ENCODE measurements around the gene DLX3.

The DLX3 gene

GRCh38 chr17:49991409-49991808 lies 3.6 kb downstream of the DLX3 start:
- DNase-seq = no peak

- no peak for DNase-seq
These were observed 4.1 kb downstream of the DLX3 start for GRCh38 chr17:49990921-49991320.

GRCh38 chr17:49990331-49990730 lies 4.7 kb downstream of the DLX3 start:
- DNase-seq = no peak

GRCh38 chr17:49989518-49989880 lies 5.5 kb downstream of the DLX3 start:
- no peak for DNase-seq

- DNase-seq = no peak
These were observed 7.2 kb downstream of the DLX3 start for GRCh38 chr17:49987681-49988441.

- no peak for DNase-seq
These were observed 7.8 kb downstream of the DLX3 start for GRCh38 chr17:49987290-49987585.

GRCh38 chr17:49986396-49987289 lies 8.4 kb downstream of the DLX3 start:
- DNase-seq = no peak

- no peak for DNase-seq
These were observed 9.6 kb downstream of the DLX3 start for GRCh38 chr17:49985310-49985990.

- no peak for DNase-seq
These were observed 10.2 kb downstream of the DLX3 start for GRCh38 chr17:49984776-49985175.

GRCh38 chr17:49984283-49984682 lies 10.7 kb downstream of the DLX3 start:
- no peak for DNase-seq

- no peak for DNase-seq
These were observed 14.3 kb downstream of the DLX3 start for GRCh38 chr17:49980703-49981197.

GRCh38 chr17:49979748-49980479 lies 15.1 kb downstream of the DLX3 start:
- DNase-seq = no peak

GRCh38 chr17:49978501-49978900 lies 16.5 kb downstream of the DLX3 start:
- no peak for DNase-seq

- no peak for DNase-seq
These were observed 17.3 kb downstream of the DLX3 start for GRCh38 chr17:49977463-49978389.

GRCh38 chr17:49976828-49977202 lies 18.2 kb downstream of the DLX3 start:
- no peak for DNase-seq

- DNase-seq = no peak
These were observed 18.7 kb downstream of the DLX3 start for GRCh38 chr17:49976163-49976827.

- DNase-seq = no peak
These were observed 19.5 kb downstream of the DLX3 start for GRCh38 chr17:49975531-49975930.

GRCh38 chr17:49973271-49973615 lies 21.8 kb downstream of the DLX3 start:
- DNase-seq = no peak

GRCh38 chr17:49972486-49973270 lies 22.3 kb downstream of the DLX3 start:
- DNase-seq = no peak

GRCh38 chr17:49971848-49972485 lies 23.1 kb downstream of the DLX3 start:
- DNase-seq = no peak

Data from activated naive CD4-positive, alpha-beta T cell (primary cell).